ENCODE data around the gene KLF17. TPM values are rescaled to one million over a fixed set of nuclear protein-coding genes. Genes with fewer than 3 reads are reported as not detected.
"Not testable (repeated sequence)": the region's sequence is repeated elsewhere in the genome, so short reads cannot be mapped to it uniquely, and the experiment has no call there.

The KLF17 gene
- total and polyA plus RNA-seq, 4 donors: 0.13 to 0.33 (median 0.16) TPM

DNA sequence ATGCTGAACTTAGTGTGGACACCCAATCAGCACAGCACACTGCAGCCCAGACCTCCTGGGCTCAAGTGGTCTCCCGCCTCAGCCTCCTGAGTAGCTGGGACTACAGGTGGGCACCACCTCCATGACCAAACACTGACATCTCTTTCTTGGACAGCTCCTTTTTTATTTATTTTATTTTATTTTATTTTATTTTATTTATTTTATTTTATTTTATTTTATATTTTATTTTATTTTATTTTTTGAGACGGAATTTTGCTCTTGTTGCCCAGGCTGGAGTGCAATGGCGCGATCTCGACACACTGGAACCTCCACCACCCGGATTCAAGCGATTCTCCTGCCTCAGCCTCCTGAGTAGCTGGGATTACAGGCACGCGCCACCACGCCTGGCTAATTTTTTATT lies 1.3 kb upstream of the KLF17 start:
- H3K27me3 ChIP-seq (ENCODE audit: control insufficient read depth in 1 of 2, insufficient read depth in 2 of 2, low read length in 1 of 2); ATAC-seq (ENCODE audit: low FRiP score); H3K4me1 ChIP-seq (ENCODE audit: control insufficient read depth in 1 of 2, insufficient read depth in 2 of 2, low read length in 2 of 2); DNase-seq; intact Hi-C loops (cut with DNase I); H3K36me3 ChIP-seq (ENCODE audit: control insufficient read depth in 1 of 2, insufficient read depth in 2 of 2, low read length in 1 of 2); H3K9me3 ChIP-seq (ENCODE audit: control insufficient read depth, low read length); H3K27ac ChIP-seq (ENCODE audit: low read depth in 1 of 2, low read length in 2 of 2); H3K4me3 ChIP-seq (ENCODE audit: low read length in 2 of 2): not testable (repeated sequence)
- 98 to 99% methylated on average over 10 of the region's 10 CpGs for WGBS, 2 donors

DNA sequence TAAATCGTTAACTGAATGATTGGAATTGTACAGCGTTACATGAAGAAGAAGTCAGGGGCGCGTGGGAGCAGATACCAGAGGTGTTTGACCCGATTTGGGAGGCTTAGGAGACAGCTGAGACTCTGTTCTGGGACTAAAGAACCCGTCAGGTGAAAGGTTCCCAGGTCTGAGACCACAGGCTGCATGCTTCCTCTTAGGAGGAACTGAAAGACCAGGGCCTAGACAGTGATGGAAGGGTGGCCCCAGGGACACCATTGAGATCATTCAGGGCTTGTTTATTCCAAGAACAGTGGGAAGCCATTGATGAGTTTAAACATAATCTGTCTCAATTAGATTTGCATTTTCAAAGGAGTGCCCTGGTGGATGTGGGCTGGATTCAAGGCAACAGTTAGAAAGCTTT lies 904 bp downstream of the KLF17 start:
- no peaks in the 10 kb centered on the region for H3K36me3 ChIP-seq (ENCODE audit: control insufficient read depth in 1 of 2, insufficient read depth in 2 of 2, low read length in 1 of 2)
- no peaks in the 10 kb centered on the region for H3K4me1 ChIP-seq (ENCODE audit: control insufficient read depth in 1 of 2, insufficient read depth in 2 of 2, low read length in 2 of 2)
- 89 to 92% methylated on average over 6 of the region's 6 CpGs for WGBS, 2 donors
- no peak overlapping the region for H3K4me3 ChIP-seq (ENCODE audit: low read length in 2 of 2)
- H3K9me3 ChIP-seq (ENCODE audit: control insufficient read depth, low read length): no peaks in the 10 kb centered on the region
- H3K27ac ChIP-seq (ENCODE audit: low read depth in 1 of 2, low read length in 2 of 2): no peak overlapping the region
- intact Hi-C loops (cut with DNase I): no loop called here
- DNase-seq (no peak), ATAC-seq (ENCODE audit: low FRiP score) (no peak)
- H3K27me3 ChIP-seq (ENCODE audit: control insufficient read depth in 1 of 2, insufficient read depth in 2 of 2, low read length in 1 of 2): no peaks in the 10 kb centered on the region

DNA sequence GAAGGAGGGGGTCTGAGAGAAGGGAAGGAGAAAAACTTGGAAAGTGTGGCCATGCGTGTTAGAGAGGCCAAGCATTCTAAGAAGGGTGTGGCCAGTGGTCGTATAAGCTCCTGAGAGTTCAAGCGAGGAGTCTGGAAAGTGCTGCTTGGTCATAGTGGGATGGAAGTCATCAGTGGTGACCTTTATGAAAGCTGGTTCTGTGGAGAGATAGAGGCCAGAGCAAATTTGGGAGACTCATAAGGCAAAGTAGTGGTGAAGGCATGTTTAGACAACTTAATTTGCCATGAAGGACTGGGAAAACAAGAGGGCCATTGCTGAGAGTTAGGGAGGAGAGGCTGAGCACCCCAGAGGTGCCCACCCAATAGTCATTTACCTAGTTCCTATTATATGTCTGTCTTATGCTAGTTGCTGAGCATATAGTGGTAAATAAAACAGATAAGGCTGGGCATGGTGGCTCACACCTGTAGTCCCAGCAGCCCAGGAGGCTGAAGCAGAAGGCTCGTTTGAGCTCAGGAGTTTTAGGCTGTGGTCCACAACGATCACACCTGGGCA lies 1.9 kb downstream of the KLF17 start:
- Histone ChIP-seq H3K4me1 (ENCODE audit: control insufficient read depth in 1 of 2, insufficient read depth in 2 of 2, low read length in 2 of 2) (no peaks in the 10 kb centered on the region), H3K27me3 (ENCODE audit: control insufficient read depth in 1 of 2, insufficient read depth in 2 of 2, low read length in 1 of 2) (no peaks in the 10 kb centered on the region), H3K4me3 (ENCODE audit: low read length in 2 of 2) (no peak overlapping the region), H3K27ac (ENCODE audit: low read depth in 1 of 2, low read length in 2 of 2) (no peak overlapping the region), H3K36me3 (ENCODE audit: control insufficient read depth in 1 of 2, insufficient read depth in 2 of 2, low read length in 1 of 2) (no peaks in the 10 kb centered on the region), H3K9me3 (ENCODE audit: control insufficient read depth, low read length) (no peaks in the 10 kb centered on the region)
- no peak for ATAC-seq (ENCODE audit: low FRiP score)
- DNase-seq: no peak
- intact Hi-C loops (cut with DNase I): no loop called here
- 82 to 85% methylated on average over 5 of the region's 5 CpGs for WGBS, 2 donors

DNA sequence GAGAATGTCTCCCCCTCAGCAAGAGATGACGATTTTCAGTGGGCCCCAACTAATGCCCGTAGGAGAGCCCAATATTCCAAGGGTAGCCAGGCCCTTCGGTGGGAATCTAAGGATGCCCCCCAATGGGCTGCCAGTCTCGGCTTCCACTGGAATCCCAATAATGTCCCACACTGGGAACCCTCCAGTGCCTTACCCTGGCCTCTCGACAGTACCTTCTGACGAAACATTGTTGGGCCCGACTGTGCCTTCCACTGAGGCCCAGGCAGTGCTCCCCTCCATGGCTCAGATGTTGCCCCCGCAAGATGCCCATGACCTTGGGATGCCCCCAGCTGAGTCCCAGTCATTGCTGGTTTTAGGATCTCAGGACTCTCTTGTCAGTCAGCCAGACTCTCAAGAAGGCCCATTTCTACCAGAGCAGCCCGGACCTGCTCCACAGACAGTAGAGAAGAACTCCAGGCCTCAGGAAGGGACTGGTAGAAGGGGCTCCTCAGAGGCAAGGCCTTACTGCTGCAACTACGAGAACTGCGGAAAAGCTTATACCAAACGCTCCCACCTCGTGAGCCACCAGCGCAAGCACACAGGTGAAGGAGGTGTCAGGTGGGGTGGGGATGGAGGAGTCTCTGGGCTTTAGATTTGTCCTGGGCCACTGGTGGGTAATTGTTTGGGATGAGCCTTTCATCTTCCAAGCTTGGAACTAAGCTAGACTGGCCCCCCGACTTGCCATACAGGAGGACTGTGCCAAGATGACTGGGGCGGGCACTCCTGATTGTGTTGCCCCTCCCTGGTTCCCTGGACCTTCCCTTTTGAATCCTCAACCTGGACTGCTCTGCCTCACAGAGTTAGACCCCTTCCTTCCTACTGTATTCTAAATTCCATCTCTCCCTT lies 11.2 kb downstream of the KLF17 start:
- DNase-seq: no peak
- Histone ChIP-seq H3K36me3 (ENCODE audit: control insufficient read depth in 1 of 2, insufficient read depth in 2 of 2, low read length in 1 of 2) (no peaks in the 10 kb centered on the region), H3K27me3 (ENCODE audit: control insufficient read depth in 1 of 2, insufficient read depth in 2 of 2, low read length in 1 of 2) (no peaks in the 10 kb centered on the region), H3K4me3 (ENCODE audit: low read length in 2 of 2) (no peak overlapping the region), H3K9me3 (ENCODE audit: control insufficient read depth, low read length) (no peaks in the 10 kb centered on the region), H3K4me1 (ENCODE audit: control insufficient read depth in 1 of 2, insufficient read depth in 2 of 2, low read length in 2 of 2) (no peaks in the 10 kb centered on the region), H3K27ac (ENCODE audit: low read depth in 1 of 2, low read length in 2 of 2) (no peak overlapping the region)
- WGBS, 2 donors: 88 to 90% methylated on average over 16 of the region's 16 CpGs
- intact Hi-C loops (cut with DNase I): no loop called here
- ATAC-seq (ENCODE audit: low FRiP score): no peak

DNA sequence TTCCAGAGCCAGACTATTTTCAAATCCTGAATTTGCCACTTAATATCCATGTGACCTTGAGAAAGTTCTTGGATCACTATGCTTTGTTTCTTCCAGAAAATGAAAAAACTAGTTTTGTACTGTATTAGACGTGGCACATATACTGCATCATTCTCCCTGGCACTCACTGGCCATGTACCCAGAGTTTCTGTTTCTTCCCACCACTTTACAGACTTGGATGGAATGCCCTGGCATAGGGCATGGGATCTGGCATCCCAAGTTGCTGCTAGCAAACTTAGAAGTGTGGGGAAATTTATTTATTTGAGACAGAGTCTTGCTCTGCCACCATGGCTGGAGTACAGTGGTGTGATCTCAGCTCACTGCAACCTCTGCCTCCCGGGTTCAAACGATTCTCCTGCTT lies 12.8 kb downstream of the KLF17 start:
- ATAC-seq (ENCODE audit: low FRiP score): peak; percentile 63
- H3K27me3 ChIP-seq (ENCODE audit: control insufficient read depth in 1 of 2, insufficient read depth in 2 of 2, low read length in 1 of 2): no peaks in the 10 kb centered on the region
- H3K4me3 ChIP-seq (ENCODE audit: low read length in 2 of 2): no peak overlapping the region
- H3K9me3 ChIP-seq (ENCODE audit: control insufficient read depth, low read length): no peaks in the 10 kb centered on the region
- no peaks in the 10 kb centered on the region for H3K4me1 ChIP-seq (ENCODE audit: control insufficient read depth in 1 of 2, insufficient read depth in 2 of 2, low read length in 2 of 2)
- H3K36me3 ChIP-seq (ENCODE audit: control insufficient read depth in 1 of 2, insufficient read depth in 2 of 2, low read length in 1 of 2): no peaks in the 10 kb centered on the region
- intact Hi-C loops (cut with DNase I): no loop called here
- 0 to 12% methylated on average over 3 of the region's 3 CpGs for WGBS, 2 donors
- H3K27ac ChIP-seq (ENCODE audit: low read depth in 1 of 2, low read length in 2 of 2): peak overlapping the region in 1 of 2 donors; percentile 15
- peak in 1 of 2 donors; percentile 50 for DNase-seq

DNA sequence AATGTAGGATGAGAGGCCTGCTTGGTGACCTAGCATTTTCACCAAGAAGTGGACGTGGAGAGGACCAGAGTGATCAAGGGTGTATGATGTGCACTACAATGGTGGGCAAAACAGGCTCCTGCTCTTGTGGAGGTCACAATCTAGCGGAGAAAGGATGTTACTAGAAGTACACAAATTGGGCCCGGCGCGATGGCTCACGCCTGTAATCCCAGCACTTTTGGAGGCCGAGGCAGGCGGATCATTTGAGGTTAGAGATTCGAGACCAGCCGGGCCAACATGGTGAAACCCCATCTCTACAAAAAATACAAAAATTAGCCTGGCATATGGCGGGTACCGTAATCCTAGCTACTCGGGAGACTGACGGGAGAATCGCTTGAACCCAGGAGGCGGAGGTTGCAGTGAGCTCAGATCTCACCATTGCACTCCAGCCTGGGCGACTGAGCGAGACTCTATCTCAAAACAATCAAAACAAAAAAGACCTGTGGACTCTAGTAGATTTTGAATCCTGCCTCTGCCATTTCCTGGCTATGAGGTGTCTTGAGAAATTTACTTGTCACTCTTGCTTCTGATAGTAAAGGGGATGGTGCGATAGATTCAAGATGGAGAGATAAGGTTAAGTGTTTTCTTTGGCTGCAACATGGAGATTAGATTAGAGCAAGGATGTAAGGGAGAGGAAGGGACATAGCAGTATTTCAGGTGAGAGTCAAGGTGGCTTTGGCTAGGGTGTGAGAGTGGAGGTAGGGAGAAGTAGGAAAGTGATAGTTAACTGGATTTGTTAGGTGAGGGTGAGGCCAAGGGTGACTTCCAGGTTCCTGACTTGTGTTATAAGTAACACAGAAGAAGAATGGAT lies 15.7 kb downstream of the KLF17 start:
- WGBS, 2 donors: 96% methylated on average over 19 of the region's 19 CpGs
- Histone ChIP-seq H3K36me3 (ENCODE audit: control insufficient read depth in 1 of 2, insufficient read depth in 2 of 2, low read length in 1 of 2) (no peaks in the 10 kb centered on the region), H3K27me3 (ENCODE audit: control insufficient read depth in 1 of 2, insufficient read depth in 2 of 2, low read length in 1 of 2) (no peaks in the 10 kb centered on the region), H3K9me3 (ENCODE audit: control insufficient read depth, low read length) (no peaks in the 10 kb centered on the region), H3K4me3 (ENCODE audit: low read length in 2 of 2) (no peak overlapping the region), H3K4me1 (ENCODE audit: control insufficient read depth in 1 of 2, insufficient read depth in 2 of 2, low read length in 2 of 2) (no peaks in the 10 kb centered on the region), H3K27ac (ENCODE audit: low read depth in 1 of 2, low read length in 2 of 2) (no peak overlapping the region)
- intact Hi-C loops (cut with DNase I): no loop called here
- DNase-seq: no peak
- ATAC-seq (ENCODE audit: low FRiP score): no peak

DNA sequence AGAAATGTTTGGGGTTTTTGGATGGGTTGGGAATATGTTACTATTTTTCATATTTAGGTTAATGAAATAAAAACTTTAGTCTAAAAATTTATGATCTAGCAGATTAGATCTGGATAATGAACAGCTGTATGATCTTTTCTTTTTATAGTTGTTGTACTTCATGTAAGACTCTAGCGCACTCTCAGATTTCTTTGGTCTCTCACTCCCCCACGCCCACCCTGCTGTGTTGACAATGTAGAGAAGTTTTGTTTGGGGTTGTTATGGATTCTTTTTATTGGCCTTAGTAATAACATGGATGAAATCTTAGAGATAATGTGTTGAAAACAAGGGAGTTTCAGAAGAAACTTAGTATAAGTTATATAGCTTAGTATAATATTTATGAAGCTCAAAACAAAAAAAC lies 17.3 kb downstream of the KLF17 start:
- no peak overlapping the region for H3K27ac ChIP-seq (ENCODE audit: low read depth in 1 of 2, low read length in 2 of 2)
- 89 to 95% methylated on average over 2 of the region's 2 CpGs for WGBS, 2 donors
- H3K36me3 ChIP-seq (ENCODE audit: control insufficient read depth in 1 of 2, insufficient read depth in 2 of 2, low read length in 1 of 2): no peaks in the 10 kb centered on the region
- H3K4me3 ChIP-seq (ENCODE audit: low read length in 2 of 2): no peak overlapping the region
- H3K9me3 ChIP-seq (ENCODE audit: control insufficient read depth, low read length): no peaks in the 10 kb centered on the region
- intact Hi-C loops (cut with DNase I): no loop called here
- H3K27me3 ChIP-seq (ENCODE audit: control insufficient read depth in 1 of 2, insufficient read depth in 2 of 2, low read length in 1 of 2): no peaks in the 10 kb centered on the region
- no peak for DNase-seq
- no peaks in the 10 kb centered on the region for H3K4me1 ChIP-seq (ENCODE audit: control insufficient read depth in 1 of 2, insufficient read depth in 2 of 2, low read length in 2 of 2)
- ATAC-seq (ENCODE audit: low FRiP score): no peak

DNA sequence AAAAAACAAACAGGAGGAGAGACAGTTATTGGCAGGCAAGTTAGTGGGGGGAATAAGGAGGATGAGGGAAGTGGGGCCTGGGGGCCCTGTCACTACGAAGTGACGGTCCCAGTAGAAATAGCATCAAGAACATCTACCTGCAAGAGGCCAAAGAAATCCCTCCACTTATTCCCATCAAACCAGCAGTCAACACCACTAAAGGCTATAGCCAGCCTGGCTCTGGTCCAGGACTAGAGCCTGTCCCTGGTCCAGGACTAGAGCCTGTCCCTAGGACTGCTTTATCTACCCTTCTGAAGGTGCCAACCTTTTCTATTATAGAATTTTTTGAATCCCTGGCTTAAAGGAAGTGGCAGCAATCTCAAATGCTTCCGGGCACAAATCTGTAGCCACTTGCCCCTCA lies 19.6 kb downstream of the KLF17 start:
- no peaks in the 10 kb centered on the region for H3K27me3 ChIP-seq (ENCODE audit: control insufficient read depth in 1 of 2, insufficient read depth in 2 of 2, low read length in 1 of 2)
- no peak for ATAC-seq (ENCODE audit: low FRiP score)
- no peak for DNase-seq
- intact Hi-C loops (cut with DNase I): no loop called here
- no peaks in the 10 kb centered on the region for H3K4me1 ChIP-seq (ENCODE audit: control insufficient read depth in 1 of 2, insufficient read depth in 2 of 2, low read length in 2 of 2)
- 92 to 98% methylated on average over 3 of the region's 3 CpGs for WGBS, 2 donors
- no peak overlapping the region for H3K4me3 ChIP-seq (ENCODE audit: low read length in 2 of 2)
- no peak overlapping the region for H3K27ac ChIP-seq (ENCODE audit: low read depth in 1 of 2, low read length in 2 of 2)
- H3K9me3 ChIP-seq (ENCODE audit: control insufficient read depth, low read length): no peaks in the 10 kb centered on the region
- no peaks in the 10 kb centered on the region for H3K36me3 ChIP-seq (ENCODE audit: control insufficient read depth in 1 of 2, insufficient read depth in 2 of 2, low read length in 1 of 2)

Measured in aorta (tissue), 5 donors.